T-helper 2 cell treated with Interferon-gamma antibody and Interleukin-4, amounts not matched to agents 100 ng/mL and 5 ng/mL, for 36 hours (primary cell): ENCODE data around the gene ETNPPL. TPM values are rescaled to one million over a fixed set of nuclear protein-coding genes. Genes with fewer than 3 reads are reported as not detected.
"Not testable (repeated sequence)": the region's sequence is repeated elsewhere in the genome, so short reads cannot be mapped to it uniquely, and the experiment has no call there.

Experiments used
- intact Hi-C: fragments of 100-400 bp; cut with micrococcal nuclease; formaldehyde crosslinking; loops from one replicate; pipeline ENCODE4 v1.15.1; 2023
- total RNA-seq: library from RNA; stranded (reverse); gene quantifications from 2 replicates; pipeline ENCODE4 v1.2.3, GENCODE V29; 2022

The ETNPPL gene
- total RNA-seq, 1 donor from 2014 or later, result not detected

DNA sequence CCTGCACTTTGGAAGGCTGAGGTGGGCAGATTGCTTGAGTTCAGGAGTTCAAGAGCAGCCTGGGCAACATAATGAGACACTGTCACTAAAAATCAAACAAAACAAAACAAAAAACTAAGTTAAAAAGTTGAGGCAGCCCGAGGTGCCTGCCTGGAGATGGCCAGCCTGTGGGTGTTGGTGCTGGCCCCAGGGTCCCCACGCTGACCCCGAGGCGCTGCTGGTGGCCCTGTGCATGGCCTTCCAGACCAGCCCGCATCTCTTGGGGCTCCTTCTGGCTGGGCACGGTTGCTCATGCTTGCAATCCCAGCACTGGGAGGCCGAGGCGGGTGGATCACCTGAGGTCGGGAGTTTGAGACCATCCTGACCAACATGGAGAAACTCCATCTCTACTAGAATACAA, 4.4 kb downstream of the ETNPPL start:
- intact Hi-C loops, result no loop called here

DNA sequence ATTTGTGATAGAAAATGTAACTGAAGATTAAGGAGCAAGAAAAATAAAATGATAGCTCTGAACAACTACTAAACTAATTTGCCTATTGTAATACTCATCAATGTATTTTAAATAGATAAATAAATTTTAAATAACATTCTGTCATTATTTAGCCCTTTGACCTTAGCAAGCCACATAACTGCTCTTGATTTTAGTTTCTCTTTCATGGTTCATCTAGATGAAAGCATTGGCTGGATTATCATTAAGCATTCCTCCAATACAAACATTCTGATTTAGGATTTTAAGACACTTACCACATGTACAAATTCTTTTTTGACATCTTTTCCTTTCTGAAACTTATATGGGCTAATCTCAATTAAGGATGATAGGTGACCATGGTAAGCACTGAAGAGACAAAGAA, 8.5 kb downstream of the ETNPPL start:
- intact Hi-C loops, result no loop called here

DNA sequence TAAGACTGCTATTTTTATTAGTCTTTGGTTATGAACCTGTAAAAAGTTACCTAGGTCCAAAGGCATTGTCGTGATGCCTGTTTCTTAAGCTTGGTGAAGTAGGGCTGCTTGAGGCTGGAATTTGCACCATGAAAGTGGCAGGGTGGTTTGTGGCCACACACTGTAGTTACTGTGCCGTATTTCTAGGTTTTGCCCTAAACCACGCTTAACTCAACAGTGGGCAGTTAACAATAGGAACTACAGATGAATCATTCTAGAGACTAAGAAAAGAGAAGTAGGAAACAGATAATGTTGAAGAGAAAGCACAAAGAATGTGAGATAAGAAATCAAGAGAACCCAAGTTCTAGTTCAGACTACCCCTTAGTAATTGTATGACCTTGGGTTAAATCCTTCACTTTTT, 11.5 kb downstream of the ETNPPL start:
- intact Hi-C loops, result no loop called here

DNA sequence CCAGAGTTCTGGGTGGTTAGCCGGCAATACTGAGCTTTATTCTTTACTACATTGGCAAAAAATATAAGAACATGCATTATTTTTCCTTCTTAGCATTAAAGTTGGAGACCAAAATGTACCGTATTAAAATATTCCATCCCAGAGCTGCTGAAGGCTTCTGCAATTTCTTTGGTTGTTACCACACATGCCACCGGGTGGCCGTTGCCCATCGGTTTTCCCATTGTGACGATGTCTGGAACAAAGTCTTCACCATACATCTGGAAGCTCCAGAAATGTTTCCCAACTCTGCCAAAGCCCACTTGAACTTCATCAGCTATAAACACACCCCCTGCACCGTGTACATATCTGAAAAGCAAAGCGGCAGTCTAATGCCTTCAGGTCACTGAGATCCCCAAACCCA, 13.7 kb downstream of the ETNPPL start:
- intact Hi-C loops, result no loop called here

GRCh38 chr4:108746511-108746910, 16.3 kb downstream of the ETNPPL start:
- intact Hi-C loops, result no loop called here

- intact Hi-C loops, result no loop called here
Measured at GRCh38 chr4:108744307-108744706, 18.5 kb downstream of the ETNPPL start.

DNA sequence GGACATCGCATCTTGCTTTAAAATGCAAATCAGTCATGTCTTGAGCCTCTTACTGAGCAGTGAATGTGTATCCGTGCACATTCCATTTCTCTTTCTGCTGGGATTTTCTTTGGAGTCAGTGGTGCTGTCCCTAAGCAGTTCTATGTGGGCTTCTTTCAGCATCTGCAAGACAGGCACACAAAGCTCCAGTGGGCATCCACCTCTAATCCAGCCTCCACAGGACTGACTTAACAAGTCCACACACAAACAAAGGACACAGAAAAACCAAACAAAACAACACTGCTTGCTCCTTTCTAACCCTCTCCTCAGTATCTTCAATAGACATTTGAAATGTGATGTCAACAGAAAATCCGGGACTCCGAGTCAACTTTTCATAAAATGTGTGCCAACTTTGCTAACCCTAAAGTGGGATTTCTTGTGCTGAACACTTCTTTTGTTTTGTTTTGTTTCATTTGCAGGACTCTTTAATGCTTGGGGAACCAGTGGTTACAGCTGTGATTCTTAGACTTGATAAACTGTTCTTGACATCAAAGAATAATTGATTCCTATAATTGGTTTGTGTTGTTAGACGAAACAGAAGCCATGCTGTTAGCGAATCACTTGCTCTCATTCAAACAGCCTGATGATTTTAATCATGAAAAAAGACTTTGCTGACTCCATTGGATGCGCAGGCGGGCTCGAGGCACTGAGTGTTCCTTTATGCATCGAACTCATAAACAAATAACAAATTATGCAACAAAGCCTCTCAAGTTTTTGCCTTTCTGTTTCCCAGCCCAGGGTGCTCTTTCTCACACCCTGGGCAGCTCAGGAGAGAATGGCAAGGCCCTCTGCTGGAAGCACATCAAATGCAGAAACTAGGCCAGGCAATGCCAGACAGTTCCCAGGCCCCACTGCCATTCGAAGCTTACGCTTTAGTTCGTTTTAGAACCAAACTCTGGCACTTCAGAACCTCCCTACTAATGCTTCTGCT, 20.1 kb downstream of the ETNPPL start:
- intact Hi-C loops, result no loop called here

DNA sequence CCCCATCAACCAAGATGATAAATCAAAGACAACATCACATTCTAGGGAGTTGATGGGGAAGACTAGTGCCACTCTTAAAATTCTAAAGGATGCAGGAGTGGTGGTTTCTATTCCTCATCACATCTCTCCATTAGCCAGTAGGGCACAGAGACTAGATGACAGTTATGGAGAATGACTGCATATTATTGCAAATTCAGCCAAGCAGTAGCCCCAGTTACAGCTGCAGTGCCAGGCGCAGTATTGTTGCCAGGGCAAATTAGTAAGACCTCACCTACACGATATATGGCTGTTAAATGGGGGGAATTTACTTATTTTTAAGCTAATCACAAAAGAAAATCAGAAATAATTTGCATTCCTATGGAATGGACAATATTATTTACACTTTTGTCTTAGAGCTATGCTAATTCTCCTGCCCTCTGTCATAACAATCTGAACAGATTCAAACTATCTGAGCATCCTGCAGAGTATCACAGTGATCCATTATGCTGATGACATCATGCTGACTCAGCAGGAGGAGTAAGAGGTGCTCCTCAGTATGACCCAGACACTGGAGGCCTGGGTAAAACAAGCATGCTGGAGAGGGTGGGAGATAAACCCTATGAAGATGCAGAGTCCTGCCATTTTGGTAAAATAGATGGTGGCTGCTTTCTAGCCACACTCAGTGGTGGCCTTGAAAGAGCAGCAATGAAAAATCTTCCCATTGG, 24.7 kb downstream of the ETNPPL start:
- intact Hi-C loops, result no loop called here

DNA sequence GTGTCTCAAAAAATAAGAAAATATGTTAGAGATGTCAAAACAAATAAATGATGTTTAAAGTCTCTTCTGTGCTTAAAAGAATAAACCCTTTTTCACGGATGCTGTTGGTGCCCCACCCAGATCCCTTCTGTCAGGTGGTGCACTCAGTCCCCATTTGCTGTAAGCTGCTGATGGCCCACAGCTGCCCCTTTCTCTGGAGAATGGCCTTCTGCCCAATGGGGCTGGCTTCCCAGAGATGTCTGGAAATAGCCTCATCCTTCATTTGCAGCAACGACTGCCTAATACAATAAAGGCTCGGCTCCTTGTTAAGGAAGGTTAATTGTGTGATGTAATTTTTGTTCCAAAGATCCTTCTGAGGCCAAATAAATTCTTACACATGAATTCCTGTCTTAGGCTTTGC, 31.8 kb downstream of the ETNPPL start:
- intact Hi-C loops, result no loop called here

DNA sequence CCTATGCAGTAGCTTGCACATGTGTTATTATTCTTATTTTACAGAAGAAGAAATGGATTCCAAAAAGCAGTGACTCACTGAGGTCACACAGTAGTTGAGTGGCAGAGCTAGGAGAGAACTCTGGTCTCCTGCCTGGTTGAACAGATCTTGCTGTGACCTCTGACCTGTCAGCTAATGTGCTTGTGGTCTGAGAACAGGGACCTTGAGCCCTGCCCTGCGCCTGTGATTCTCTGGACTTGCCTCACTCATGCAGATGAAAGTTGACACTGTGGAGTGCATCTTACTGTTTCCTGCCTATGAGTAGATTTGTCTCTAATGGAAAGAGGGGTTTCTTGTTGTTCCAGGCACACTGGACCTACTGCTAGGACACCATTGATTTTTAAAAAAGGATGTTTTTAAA, 32.3 kb downstream of the ETNPPL start:
- intact Hi-C loops, result no loop called here

DNA sequence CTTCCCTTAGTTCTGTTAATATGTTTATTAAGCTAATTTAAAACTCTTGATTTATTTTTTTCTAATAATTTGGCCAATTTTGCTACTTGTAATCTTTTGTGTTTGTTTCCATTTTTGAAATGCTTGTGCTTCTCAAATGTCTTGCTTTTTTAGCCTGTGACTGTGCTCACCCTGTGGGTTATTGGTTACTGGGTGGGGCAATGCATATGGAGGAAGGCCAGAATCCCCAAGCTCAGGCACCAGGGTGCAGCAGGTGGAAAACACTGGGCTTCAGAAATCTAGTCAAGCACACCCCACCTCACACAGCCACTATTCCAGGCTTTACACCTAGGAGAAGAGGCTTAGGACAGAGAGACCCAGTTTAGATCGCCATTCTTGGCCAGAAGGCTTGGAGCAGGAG, 33.1 kb downstream of the ETNPPL start:
- intact Hi-C loops, result no loop called here

- intact Hi-C loops, result no loop called here
Measured at GRCh38 chr4:108725457-108725856, 37.4 kb downstream of the ETNPPL start.

GRCh38 chr4:108717386-108717785, 45.5 kb downstream of the ETNPPL start:
- intact Hi-C loops, result no loop called here

- intact Hi-C loops, result no loop called here
Measured at GRCh38 chr4:108716340-108716739, 46.5 kb downstream of the ETNPPL start.

- intact Hi-C loops, result no loop called here
Measured at GRCh38 chr4:108714880-108715279, 48.0 kb downstream of the ETNPPL start.

DNA sequence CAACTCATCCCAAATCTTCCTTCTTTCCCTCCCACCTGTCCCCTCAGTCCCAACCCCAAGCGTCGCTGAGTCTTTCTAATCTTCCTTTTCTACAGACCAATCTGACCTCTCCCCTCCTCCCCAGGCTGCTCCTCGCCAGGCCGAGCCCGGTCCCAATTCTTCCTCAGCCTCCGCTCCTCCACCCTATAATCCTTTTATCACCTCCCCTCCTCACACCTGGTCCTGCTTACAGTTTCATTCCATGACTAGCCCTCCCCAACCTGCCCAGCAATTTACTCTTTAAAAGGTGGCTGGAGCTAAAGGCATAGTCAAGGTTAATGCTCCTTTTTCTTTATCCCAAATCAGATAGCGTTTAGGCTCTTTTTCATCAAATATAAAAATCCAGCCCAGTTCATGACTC, 52.3 kb downstream of the ETNPPL start:
- intact Hi-C loops, result not testable (repeated sequence)

GRCh38 chr4:108709722-108710121, 53.1 kb downstream of the ETNPPL start:
- intact Hi-C loops, result no loop called here

DNA sequence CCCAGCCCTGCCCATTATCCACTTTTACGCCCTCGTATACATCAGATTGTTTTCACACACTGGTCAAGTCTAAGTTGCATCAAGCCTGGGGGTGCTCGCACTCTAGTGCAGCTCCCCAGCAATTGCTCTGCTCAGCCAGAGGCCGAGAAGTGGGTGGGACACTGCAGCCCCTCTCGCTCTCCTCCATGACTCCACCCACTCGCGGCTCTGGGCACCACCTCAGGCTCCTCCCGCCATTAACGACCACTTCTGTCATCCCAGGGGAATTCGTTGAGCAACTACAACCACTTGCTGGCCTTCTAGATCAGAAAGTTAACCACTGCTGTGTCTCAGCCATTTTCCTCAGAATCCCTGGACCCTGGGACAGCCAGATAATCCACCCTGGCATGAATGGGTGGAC, 53.6 kb downstream of the ETNPPL start:
- intact Hi-C loops, result no loop called here

GRCh38 chr4:108706289-108706688, 56.6 kb downstream of the ETNPPL start:
- intact Hi-C loops, result no loop called here

GRCh38 chr4:108703966-108704365, 58.9 kb downstream of the ETNPPL start:
- intact Hi-C loops, result no loop called here

- intact Hi-C loops, result no loop called here
Measured at GRCh38 chr4:108703370-108703769, 59.5 kb downstream of the ETNPPL start.

- intact Hi-C loops, result no loop called here
Measured at GRCh38 chr4:108702960-108703359, 59.9 kb downstream of the ETNPPL start.
